ENCODE data around the gene ANKRD13A. TPM values are rescaled to one million over a fixed set of nuclear protein-coding genes. Genes with fewer than 3 reads are reported as not detected.

The ANKRD13A gene
- total and polyA plus RNA-seq, 2 donors (not counting 3 experiments of a cell fraction or from before 2014, with no cell fraction given) = 37.0 to 43.9 TPM

- peaks cover 44% of the 10 kb centered on the region for H3K79me2 ChIP-seq (ENCODE audit: control insufficient read depth, insufficient read depth, low read length)
- H3K9me1 ChIP-seq (replicated peaks; ENCODE audit: control insufficient read depth, extremely low read depth, insufficient read depth, low read length) = no peaks in the 10 kb centered on the region
- intact Hi-C loops (cut with micrococcal nuclease) (no loop called here), dilution Hi-C loops (cut with MboI; ENCODE audit: extremely low pct_ligation_motif_present, low sequenced_read_pairs) (no loop called here)
- TF ChIP-seq MYC (IDR thresholded peaks at IDR 0.05; ENCODE audit: low read depth, low read length) (no peak), POLR2A (IDR thresholded peaks at IDR 0.05; ENCODE audit: low read depth, low read length) (no peak), EZH2 (IDR thresholded peaks at IDR 0.05; ENCODE audit: borderline replicate concordance, low read depth, low read length, severe bottlenecking) (no peak), POLR2AphosphoS5 (IDR thresholded peaks at IDR 0.05; ENCODE audit: insufficient read depth, low read depth, low read length) (no peak), FOS (IDR thresholded peaks at IDR 0.05; ENCODE audit: borderline replicate concordance, insufficient read depth, low read length) (no peak), JUN (IDR thresholded peaks at IDR 0.05; ENCODE audit: borderline replicate concordance, insufficient read depth, insufficient read length, low read depth) (no peak), CTCF (IDR thresholded peaks at IDR 0.05; ENCODE audit: extremely low read depth in 1 of 2, insufficient read depth in 1 of 2, low read depth in 1 of 2, low read length in 2 of 2) (no peak), GATA2 (IDR thresholded peaks at IDR 0.05; ENCODE audit: insufficient read depth, insufficient read length, low read depth, low read length) (no peak)
- TF ChIP-seq, protein P1, sequence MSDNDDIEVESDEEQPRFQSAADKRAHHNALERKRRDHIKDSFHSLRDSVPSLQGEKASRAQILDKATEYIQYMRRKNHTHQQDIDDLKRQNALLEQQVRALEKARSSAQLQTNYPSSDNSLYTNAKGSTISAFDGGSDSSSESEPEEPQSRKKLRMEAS (IDR thresholded peaks at IDR 0.05; ENCODE audit: insufficient read depth, insufficient read length) = no peak
- no peak overlapping the region for H3K9ac ChIP-seq (replicated peaks; ENCODE audit: extremely low read depth, insufficient read depth, low read length)
- no peaks in the 10 kb centered on the region for H3K27me3 ChIP-seq (ENCODE audit: control insufficient read depth in 2 of 2, insufficient read depth in 2 of 2, low read length in 2 of 2)
- ChIA-PET POLR2A (no interaction called here), CTCF (interaction anchor here (1.1 to 1.6 kb wide), 2 partner anchors 29 to 438 kb away, joined by 4 read pairs; no protein-coding TSS in a partner anchor)
- H3K4me3 ChIP-seq (replicated peaks in 1 of 3; ENCODE audit: insufficient read depth in 1 of 3, low read depth in 1 of 3, low read length in 3 of 3) = no peak overlapping the region
- H3K9me3 ChIP-seq (replicated peaks; ENCODE audit: control insufficient read depth, insufficient read depth, low read length) = no peaks in the 10 kb centered on the region
- DNase-seq (ENCODE audit: low read depth, low spot score) (no peak), FAIRE-seq (no peak)
- no TSS peak for BruUV-seq (replicated peaks)
- H3K36me3 ChIP-seq (ENCODE audit: control insufficient read depth in 2 of 2, extremely low read depth in 1 of 2, insufficient read depth in 2 of 2, low read length in 2 of 2) = peaks cover 0 to 6% of the 10 kb centered on the region in 2 experiments
- no peaks in the 10 kb centered on the region for H4K20me1 ChIP-seq (replicated peaks; ENCODE audit: control insufficient read depth, extremely low read depth, insufficient read depth, low read length)
- H3K27ac ChIP-seq (ENCODE audit: insufficient read depth, low read depth, low read length) = no peak overlapping the region
- H3K4me1 ChIP-seq (ENCODE audit: control insufficient read depth, extremely low read depth, insufficient read depth, low read length) = peaks cover 38% of the 10 kb centered on the region
- peak overlapping the region; percentile 16 for H3K4me2 ChIP-seq (ENCODE audit: insufficient read depth, low read length)
- H2AFZ ChIP-seq (ENCODE audit: low read depth, low read length) = no peak overlapping the region
Observed at GRCh38 chr12:109993091-109993490, 6.1 kb upstream of the ANKRD13A start.
